COR-L47 (cell line): ENCODE measurements around the gene HNRNPLL.
A peak's percentile ranks its signal among the peaks of the same experiment; 100 is the strongest.
"Not testable (repeated sequence)": the region's sequence is repeated elsewhere in the genome, so short reads cannot be mapped to it uniquely, and the experiment has no call there.

ENCODE experiments used
- DNase-seq: peaks from one replicate; lab custom pipeline; 2025; lab: John Stamatoyannopoulos, UW

HNRNPLL gene

DNA sequence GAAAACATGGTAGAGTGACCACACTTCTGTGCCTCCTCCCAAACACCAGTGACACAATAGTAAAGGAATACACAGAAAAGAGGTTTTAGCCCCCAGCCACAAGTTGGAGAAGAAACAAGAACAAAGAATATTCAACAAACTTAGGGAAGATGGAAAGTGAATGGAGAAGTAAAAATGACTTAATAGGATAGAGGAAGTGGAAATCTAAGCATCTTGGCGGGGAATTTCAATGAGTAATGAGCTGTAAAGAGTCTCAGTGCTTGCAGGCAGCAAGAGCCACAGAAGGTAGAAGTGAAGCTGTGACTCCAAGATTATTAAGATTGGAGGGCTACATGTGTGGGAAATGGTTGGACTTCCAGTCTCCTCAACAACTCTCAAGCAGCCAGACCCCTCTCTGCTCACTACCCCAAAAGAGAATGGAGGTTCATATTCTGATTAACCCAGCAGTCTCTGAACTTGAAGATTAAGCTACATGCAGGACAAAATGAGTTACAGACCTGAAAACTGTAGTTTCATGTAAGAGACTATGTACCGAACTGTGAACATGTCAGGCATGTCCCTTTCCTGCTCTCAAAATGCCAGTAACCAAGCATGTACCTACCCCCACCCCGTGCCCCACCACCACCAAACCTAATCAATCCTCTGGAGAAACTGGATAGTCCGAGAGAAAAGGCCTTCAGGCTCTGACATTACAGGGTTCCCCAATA lies 16.9 kb upstream of the HNRNPLL start:
- no peak for DNase-seq

DNA sequence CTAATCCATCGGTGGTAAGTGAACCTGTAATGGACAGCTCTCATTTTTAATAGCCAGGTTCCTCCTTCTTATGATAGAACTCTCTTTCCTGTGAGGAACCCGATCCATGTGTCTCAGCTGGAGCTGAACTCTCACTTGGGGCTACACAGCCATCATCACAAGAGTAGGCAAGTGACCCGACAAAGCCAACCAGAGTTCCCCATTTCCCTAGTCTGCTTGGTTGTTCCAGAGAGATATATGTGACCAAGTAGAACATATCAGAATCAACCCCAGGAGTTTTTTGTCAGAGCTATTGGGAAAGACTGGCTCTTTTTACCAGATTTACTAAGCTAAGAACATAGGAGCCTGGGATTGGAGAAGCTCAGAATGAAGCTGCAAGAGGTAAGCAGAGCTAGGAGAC lies 14.6 kb upstream of the HNRNPLL start:
- DNase-seq, result no peak

DNA sequence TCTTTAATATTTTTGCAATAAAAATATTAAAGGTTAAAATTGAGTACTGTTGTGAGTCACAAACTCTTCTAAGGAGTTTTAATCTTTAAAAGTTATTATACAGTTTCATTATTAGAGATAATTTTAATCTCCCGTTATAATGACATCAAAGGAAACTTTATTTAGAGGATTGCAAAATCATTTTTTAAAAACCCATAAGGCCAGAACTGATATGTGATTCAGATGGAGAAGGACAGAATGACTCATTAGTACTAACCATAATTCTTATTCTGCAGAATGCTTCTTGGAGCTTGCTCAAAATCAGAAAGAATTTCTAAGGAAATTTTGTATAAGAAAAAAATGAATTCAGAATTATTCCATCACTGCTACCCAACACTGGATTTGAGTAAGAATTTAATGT lies 12.5 kb upstream of the HNRNPLL start:
- no peak for DNase-seq

DNA sequence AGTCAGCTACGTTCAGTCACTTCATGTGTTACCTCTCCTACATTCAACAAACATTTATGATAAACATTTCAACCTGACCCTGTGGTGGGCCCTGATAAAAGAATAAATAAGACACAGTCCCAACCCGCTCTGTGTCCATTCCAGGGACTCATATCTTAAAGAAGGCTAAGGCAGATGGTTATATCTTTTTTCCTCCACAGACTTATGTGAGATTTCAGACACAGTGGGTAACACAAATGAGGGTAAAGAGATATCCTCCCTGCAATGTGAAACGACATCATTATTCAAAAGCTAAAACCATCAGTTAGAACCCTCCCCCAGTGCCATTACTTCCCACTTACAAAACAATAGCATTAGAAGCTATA lies 11.1 kb upstream of the HNRNPLL start:
- no peak for DNase-seq

DNA sequence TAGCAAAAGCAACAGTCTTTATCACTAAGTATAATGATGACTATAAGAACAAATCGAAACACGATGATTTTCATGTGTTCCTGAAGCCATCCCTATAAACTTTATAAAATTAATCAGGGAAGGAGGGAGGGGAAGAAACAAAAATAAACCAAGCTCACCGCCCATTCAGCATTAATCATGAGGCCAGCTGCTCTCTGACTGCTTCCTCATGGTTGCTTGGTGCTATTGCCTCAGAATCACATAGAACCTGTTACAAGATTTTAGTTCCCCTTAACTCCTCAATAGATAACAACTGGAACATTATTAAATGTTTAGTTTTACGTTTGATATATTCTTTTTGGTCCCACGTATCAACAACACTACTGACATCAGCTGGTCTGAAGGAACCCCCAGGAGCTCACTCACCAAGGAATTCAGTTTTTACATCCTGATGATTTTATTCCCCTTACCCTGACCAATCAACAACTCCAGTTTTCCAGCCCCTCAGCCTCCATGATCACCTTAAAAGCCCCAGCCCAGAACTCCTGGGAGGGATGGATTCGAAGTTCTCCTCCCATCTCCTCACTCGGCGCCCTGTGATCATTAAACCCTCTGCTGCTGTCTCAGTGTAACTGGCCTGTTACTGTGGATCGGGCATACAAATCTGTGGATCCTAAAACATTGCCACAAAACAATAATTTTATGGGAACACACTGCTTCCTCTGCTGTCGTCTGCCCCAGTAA lies 10.6 kb upstream of the HNRNPLL start:
- no peak for DNase-seq

DNA sequence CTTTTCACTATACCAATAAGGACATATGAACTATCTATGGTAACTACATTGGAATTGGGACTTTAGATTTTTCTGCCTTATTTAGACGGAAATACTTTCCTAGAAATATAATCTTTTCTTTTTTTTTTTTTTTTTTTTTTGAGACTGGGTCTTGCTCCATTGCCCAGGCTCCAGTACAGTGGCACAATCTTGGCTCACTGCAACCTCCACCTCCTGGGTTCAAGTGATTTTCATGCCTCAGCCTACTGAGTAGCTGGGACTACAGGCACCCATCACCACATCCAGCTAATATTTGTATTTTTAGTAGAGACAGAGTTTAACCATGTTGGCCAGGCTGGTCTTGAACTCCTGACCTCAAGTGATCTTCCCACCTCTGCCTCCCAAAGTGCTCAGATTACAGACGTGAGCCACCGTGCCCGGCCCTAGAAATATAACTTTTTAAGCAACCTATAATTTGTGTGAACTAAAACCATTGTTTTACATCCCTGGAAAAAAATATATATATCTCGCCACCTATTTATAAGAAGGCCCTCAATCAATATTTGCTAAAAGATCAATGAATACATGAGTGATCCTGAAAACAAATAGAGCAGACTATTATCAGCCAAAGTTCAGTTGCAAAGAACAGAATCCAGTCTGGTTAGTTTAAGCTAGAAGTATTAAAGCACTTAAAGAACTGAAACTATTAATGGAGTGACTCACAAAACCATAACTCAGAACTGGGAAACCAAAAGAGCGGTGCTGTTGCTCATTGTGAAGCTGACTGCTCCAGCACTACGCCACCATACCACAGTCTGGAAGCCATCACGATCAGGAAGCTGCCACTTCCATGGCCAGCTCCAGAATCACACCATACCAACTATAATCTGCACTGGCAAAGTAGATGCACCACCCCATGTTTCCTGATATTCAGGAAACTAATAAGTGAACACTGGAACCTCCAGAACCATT lies 8.4 kb upstream of the HNRNPLL start:
- no peak for DNase-seq

DNA sequence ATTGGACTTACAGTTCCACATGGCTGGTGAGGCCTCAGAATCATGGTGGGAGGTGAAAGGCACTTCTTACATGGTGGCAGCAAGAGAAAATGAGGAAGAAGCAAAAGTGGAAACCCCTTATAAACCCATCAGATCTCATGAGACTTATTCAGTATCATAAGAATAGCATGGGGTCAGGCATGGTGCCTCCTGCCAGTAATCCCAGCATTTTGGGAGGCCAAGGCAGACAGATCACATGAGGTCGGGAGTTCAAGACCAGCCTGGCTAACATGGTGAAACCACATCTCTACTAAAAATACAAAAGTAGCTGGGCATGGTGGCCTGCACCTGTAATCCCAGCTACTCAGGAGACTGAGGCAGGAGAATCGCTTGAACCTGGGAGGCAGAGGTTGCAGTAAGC lies 6.5 kb upstream of the HNRNPLL start:
- DNase-seq, result not testable (repeated sequence)

DNA sequence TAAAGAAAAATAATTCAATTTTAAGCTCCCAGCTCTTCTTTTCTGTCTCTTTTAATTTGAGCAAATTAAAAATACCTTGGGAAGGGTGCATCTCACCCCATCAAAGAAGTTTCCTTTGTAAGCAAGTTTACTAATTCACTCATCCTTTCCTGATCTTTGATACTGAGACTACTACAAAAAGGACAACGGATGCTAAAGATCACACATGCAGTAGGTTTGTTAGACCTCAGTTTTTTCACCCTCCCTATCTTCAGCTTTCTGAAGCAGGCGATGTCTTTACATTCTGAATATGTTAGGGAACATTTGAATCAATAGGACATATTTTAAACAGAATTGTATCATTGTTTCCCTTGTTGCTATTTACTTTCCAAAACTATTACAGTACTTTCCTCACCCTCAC lies 6.0 kb upstream of the HNRNPLL start:
- no peak for DNase-seq

DNA sequence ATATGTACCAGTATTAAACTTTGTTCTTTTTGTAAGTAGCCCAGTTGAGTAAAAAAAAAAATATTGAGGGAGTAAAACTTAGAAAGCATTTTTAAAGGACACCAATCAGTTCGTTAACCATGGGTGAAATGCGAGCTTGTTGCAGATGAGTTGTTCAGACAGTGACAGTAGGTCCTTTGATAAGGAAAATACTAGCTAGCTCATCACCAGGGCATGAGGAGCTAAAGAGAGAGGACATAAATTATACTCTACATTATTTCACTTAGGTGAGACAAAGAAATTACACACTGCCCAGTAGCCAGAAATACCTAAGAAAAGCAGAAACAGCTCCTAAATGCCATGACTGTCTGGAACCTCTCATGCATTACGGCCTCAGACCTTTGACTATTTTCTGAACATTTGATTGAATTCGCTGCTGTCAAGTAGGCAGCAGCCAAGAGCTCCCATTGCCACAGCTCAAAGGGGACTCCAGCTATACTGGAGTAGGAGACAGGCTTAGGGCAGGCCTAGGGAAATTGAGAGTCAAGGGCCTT lies 2.6 kb upstream of the HNRNPLL start:
- DNase-seq, result no peak

DNA sequence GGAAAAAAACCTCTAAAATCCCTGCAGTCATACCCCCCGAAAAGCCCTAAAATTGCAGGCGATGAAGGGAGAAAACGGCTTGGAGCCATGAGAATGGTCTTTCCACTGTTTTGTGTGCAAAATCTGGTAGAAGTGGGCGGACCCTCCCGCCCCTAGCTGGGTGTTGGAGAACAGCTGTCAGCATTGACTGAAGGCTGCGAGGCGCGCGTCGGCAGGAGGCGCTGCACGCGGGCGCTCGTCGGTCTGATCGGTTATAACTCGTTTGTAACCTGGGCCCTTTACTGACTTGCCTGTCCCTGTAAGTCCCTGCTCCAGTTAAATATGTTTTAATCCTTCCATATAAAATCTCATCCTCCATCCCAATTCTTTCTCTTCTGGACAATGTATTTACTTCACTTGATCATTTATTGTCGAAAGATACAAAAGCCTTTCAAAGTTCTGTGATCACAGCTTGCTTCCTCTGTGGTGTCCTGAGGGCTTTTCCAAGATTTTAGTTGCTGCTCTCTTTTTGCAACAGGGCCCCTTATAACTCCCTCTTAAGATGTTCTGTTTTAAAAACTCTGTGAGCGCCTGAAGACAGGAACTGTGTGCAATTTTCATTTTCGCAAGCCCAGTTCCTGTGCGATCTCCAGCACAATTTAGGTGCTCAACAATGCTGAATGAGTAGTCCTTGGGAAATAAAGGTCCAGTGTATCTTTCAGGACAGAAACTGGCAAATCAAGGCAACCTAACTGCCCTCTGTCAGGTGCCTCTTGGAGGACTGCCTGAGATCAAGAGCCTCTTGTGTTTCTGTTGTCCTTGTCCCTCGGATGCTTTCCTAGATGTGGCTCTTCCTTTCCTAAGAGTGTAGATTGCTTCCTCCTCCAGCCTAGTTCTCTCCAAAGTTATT lies 918 bp upstream of the HNRNPLL start:
- DNase-seq, result peak; percentile 75

DNA sequence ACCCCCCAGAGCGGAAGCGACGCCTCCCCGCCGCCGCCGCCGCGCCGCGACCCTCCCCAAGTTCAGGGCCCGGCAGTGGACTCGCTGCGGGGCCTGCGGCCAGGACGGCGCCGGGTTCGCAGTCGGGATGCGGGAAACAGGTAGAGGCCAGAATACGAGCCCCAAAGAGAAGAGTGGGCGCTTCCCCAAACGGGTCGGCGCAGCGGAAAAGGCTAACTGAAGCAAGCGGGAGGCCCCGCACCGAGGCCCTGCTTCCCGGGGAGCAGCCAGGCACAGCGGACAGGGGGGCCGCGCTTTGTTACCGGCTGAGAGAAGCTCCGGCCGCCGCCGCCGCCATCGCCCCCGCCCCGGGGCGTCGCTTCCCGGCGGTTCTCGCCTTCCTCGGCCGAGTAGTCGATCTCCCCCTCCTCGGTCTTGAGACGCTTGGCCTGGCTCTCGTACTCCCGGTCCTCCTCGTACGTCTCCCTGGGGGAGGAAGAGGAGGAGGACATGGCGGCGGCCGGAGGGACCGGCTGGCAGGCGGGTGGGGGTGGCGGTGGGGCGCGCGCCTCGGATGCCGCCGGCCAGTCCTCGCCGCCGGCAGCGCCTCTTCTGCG lies 494 bp downstream of the HNRNPLL start:
- no peak for DNase-seq

DNA sequence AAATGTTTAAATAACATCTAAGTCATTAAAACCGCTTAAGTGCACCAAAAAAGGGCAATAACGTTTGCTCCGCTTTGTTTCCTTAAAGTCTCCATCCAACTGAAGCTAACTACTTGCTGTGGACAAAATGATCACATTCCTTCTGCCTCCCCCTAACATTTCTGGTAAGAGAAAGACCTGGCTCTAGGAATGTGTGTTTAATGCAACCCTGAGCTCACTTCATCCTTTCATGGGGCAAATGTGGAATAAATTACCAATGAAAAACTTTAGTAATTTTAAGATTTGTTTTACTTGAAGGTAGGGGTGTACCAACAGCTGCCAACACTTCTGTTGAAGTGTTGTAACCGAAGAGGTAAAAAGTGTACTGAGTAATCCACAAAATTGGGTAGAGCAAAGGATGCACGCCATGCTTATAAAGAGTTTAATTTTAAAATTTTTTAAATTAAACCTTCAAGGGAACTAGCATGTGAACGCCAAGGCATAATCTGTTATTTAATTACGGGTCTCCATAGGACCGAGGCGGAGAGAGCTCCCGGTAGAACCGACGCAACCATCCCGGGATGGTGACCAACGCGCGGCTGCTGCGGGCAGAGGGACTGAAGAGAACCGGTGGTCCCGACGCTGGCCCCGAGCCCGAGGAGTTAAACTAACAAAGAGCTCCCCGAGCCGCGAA lies 1.1 kb downstream of the HNRNPLL start:
- DNase-seq, result no peak

DNA sequence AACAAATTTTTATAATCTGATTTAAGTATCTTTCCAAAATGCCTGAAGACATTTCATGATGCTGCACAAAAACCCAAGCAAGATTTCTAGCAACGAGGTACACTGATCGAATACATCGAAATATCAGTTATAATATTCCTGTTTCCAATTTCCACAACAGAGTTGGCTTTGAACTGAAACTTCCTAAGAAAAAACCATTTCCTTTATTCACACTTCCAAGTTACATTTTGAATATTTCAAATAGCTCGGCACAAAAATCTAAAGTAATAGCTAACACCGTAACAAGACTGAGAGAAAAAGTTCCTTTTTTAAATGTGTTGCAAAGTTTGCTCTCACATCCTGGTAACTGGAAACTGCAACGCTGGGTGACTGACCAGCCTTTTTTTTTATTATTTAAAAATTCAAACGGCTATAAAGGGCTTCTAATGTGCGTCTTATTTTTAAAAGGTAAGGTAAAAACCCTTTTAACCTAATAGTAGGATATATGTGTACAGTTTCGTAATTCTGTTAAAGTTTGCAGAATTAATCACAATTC lies 1.7 kb downstream of the HNRNPLL start:
- no peak for DNase-seq

DNA sequence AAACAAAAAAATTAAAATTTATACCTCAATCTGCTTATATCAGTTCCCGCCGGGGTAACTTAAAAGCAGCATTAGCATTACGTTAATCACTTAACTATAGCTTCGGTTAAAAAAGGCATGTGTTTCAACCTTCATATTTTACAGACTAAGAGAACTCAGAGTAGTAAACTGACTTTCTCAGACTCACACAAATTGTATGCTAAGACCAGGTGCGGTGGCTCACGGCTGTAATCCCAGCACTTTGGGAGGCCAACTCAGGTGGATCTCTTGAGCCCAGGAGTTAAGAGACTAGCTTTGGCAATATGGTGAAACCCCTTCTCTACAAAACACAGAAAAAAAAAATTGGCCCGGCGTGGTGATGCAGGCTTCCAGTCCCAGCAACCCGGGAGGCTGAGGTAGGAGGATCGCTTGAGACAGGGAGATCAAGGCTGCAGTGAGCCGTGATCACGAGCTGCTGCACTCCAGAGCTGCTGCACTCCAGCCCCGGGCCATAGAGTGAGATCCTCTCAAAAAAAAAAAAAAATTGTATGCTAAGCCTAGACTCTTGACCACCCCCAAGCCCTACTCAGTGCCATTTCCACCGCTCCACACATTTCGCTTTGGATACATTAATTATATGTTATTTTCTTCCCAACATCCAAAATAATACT lies 2.4 kb downstream of the HNRNPLL start:
- no peak for DNase-seq

DNA sequence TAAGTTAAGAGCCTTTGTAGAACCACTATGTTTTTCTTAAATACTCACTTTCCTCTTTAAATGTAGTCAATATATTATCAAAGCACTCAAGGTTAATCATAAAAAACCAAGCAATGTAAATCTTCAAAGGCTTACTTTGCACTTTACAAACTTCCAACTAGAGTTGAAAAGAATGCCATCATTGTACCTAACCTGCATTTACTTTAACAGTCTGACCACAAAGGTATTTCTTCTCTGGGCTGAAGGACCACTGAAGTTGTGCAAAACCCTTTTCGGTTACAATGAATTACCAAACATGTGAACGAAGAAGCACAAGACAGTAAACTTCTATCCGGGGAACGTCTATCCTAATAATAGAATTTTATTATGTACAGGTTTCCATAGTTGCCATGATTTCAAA lies 3.0 kb downstream of the HNRNPLL start:
- no peak for DNase-seq

DNA sequence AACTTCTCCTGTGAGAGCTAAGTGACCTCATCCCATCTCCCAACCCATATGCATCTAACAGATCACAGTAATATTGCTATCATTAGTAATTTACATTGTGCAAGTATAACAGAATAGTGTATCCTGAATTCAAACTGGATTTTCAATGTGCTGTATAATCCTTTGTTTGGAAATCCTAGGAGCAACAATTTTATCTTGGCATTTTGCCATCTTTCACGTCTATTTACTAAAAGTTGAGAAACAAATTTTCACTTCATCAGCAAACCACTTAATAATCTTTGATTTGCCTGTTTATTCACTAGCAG lies 3.8 kb downstream of the HNRNPLL start:
- no peak for DNase-seq

DNA sequence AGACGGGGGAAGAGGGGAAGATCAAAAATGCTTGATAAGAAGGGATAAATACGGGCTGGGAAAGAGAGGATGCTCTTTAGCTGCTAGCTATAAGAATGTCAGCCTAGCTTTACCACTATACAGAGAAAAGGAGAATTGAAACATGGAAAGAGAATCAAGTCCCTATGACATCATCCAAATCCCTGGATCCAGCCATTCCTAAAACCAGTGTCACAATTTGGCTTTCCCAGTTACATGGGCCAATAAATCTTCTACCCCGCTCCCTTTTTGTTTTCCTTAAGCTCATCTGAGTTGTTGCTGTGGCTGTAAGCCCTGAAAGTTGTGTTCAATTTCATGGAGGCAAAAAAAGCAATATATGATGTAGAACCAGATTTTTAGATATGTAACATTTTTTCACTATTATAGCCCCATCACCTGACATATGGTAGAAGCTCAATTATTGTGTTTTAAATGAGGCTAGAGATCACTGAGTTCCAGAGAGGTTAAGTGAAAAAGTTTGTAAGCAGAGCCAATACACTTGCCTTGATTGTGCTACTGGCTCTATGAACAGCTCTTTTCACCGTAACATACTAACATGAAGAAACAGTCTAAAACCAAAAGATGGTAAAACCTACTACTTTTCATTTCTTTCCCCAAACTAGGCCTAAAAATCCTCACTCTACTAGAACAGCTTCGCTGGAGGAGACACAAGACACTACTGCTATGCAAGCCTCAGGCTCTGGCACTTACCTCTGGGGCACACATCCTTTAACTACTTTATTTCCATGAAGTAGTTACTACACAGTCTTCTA lies 4.3 kb downstream of the HNRNPLL start:
- DNase-seq, result no peak

DNA sequence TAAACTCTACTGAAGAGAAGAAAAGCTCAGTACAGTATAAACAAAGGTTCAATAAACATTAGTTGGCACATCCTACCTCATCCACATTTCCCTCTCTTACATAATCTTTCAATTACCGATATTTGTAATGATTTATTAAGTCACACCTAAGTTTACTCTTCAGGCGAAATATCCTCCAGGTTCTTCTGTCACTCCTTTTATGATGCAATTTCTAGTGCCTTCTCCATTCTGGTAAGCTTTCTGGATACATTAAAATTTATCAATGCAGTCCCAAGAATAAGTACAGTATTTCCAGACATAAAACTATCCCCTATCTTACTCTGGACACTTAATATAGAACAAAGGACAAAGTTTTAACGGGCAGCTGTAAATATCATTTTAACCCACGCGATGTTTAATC lies 5.6 kb downstream of the HNRNPLL start:
- no peak for DNase-seq

DNA sequence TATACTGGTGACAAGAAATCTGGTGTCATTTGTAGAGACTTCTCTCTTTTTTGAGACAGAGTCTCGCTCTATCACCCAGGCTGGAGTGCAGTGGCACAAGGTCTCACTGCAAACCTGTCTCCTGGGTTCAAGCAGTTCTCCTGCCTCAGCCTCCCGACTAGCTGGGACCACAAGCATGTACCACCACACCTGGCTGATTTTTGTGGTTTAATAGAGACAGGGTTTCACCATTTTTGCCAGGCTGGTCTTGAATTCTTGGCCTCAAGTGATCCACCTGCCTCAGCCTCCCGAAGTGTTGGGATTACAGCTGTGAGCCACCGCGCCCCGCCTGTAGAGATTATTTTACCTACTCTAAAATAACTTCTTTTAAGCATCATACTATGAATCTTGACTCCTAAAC lies 6.5 kb downstream of the HNRNPLL start:
- DNase-seq, result no peak
